GM21528 (cell line): ENCODE data around the gene SMPX.

Experiments
- ATAC-seq: cut with Tn5 transposase; IDR thresholded peaks from one replicate; pipeline ENCODE4 v1.9.1; 2021; ENCODE audit warnings: mild to moderate bottlenecking, moderate library complexity; ENCODE audit not compliant: unreplicated experiment, low FRiP score

Gene SMPX

GRCh38 chrX:21658746-21659145 is 99.2 kb downstream of the SMPX start:
- ATAC-seq, result no peak

DNA sequence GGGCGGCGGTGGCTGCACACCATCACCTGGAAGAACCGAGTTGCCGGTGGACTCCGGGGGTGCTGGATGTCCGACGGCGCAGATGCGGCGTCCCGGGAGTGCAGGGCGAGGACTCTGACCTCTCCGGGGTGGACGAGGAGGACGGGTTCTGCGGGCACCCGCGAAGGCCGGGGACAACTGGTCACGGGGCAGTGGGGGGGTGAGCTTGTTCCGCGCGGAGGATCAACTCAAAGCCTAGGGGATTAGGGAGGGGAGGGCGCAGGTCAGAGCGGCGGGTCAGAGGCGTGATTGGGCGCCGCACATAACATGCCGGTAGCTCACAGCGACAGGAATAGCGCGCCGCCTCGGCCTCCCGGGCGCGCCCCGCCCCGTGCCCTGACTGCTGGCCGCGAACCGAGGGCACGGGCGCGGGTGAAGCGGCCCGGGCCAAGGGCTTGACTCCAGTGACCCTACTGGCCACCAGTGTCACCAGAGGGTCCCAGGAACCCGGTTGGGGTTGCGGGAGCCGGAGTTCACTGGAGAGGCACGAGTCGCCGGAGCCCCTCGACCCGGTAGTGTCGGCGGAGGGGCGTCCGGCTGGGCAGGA is 99.7 kb downstream of the SMPX start, which contains the start of gene KLHL34:
Gene KLHL34, minus strand, starts transcription at position 179 of the 586 bp plus-strand sequence. CDS start 542 bp downstream, outside the sequence.
- no peak for ATAC-seq

GRCh38 chrX:21657318-21658151 is 100.4 kb downstream of the SMPX start:
- no peak for ATAC-seq

DNA sequence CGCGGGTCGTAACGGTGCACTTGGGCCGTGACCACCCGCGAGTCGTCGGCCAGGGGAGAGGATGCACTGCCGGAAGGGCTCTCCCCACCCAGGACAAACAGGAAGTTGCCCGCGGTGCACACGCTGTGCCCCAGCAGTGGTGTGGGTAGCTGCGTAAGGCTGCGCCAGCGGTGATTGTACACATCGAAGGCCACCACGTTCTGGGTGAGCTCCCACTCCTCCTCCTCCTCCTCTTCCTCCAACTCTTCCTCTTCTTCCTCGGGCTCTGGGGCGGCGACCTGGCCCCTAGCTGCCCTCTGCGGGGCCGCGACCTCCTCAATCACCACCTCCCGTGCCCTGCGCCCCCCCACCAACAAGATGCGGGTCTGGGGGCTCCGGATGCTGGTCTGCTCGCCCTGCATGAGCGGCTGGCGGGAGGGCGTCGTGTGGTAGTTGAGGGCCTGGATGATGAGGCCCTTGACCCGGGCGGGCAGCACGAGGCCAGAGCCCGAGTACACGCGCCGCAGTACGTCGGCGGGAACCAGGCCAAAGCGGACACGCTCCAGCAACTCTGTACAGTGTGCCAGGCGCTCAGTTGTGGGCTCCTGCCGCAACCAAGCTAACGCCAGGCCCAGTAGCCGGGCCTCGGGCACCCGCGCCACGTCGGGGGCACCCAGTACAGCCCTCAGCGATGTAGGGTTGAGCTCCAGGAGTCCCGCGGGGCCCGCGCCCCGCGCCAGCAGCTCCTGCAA is 101.2 kb downstream of the SMPX start:
- ATAC-seq, result no peak
